SK-N-SH (cell line): ENCODE data around the gene OXA1L.

Experiments used
- CHD2 ChIP-seq: fragments of 150-350 bp; IDR thresholded peaks from 2 replicates; pipeline ENCODE4 v1.6.1; 2018; ENCODE audit warnings: low read length; ENCODE audit not compliant: partially characterized antibody
- ELF1 ChIP-seq: IDR thresholded peaks from 2 replicates; pipeline ENCODE4 v1.4.0; 2012
- EP300 ChIP-seq, 2 experiments: IDR thresholded peaks; 2 replicates each; pipeline versions ENCODE4 v1.4.0 to v1.6.1; 2012; ENCODE audit warnings: borderline replicate concordance in 1 of 2, low read depth in 1 of 2, low read length in 1 of 2
- FOXM1 ChIP-seq: IDR thresholded peaks from 2 replicates; pipeline ENCODE4 v1.4.0; 2012; ENCODE audit warnings: low read depth, mild to moderate bottlenecking
- MAX ChIP-seq: IDR thresholded peaks from 2 replicates; pipeline ENCODE4 v1.4.0; 2012; ENCODE audit warnings: low read depth
- POLR2AphosphoS5 ChIP-seq: IDR thresholded peaks from 2 replicates; pipeline ENCODE4 v1.6.1; 2012; ENCODE audit warnings: low read depth, low read length
- RAD21 ChIP-seq: IDR thresholded peaks from 2 replicates; pipeline ENCODE4 v1.6.1; 2012; ENCODE audit warnings: mild to moderate bottlenecking, low read length
- RXRA ChIP-seq: IDR thresholded peaks from 2 replicates; pipeline ENCODE4 v1.4.0; 2012; ENCODE audit warnings: low read depth, mild to moderate bottlenecking, borderline replicate concordance
- SMC3 ChIP-seq: IDR thresholded peaks from 2 replicates; pipeline ENCODE4 v1.6.1; 2012; ENCODE audit warnings: low read depth, low read length, improper control_type of control experiment
- TAF1 ChIP-seq: IDR thresholded peaks from 2 replicates; pipeline ENCODE4 v1.6.1; 2012; ENCODE audit warnings: low read depth, mild to moderate bottlenecking, low read length, moderate library complexity, borderline replicate concordance
- USF1 ChIP-seq: IDR thresholded peaks from 2 replicates; pipeline ENCODE4 v1.4.0; 2012; ENCODE audit warnings: low read depth, borderline replicate concordance
- TF ChIP-seq, protein P1 (sequence below): fragments of 150-350 bp; IDR thresholded peaks from 2 replicates; pipeline ENCODE4 v1.6.1; 2017; ENCODE audit warnings: antibody characterized with exemption, low read length, low read depth, borderline replicate concordance
- TF ChIP-seq, protein P2 (sequence below): fragments of 200-600 bp; sonication (generic); IDR thresholded peaks from 2 replicates; pipeline ENCODE4 v1.6.1; 2017; ENCODE audit warnings: antibody characterized with exemption, mild to moderate bottlenecking, moderate library complexity
- TF ChIP-seq, protein P3 (sequence below): IDR thresholded peaks from 2 replicates; pipeline ENCODE4 v1.6.1; 2012; ENCODE audit warnings: mild to moderate bottlenecking, low read depth, low read length, moderate library complexity

- no peak for TF ChIP-seq POLR2AphosphoS5
- TF ChIP-seq, protein P1, sequence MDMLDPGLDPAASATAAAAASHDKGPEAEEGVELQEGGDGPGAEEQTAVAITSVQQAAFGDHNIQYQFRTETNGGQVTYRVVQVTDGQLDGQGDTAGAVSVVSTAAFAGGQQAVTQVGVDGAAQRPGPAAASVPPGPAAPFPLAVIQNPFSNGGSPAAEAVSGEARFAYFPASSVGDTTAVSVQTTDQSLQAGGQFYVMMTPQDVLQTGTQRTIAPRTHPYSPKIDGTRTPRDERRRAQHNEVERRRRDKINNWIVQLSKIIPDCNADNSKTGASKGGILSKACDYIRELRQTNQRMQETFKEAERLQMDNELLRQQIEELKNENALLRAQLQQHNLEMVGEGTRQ = no peak
- TF ChIP-seq, protein P2, sequence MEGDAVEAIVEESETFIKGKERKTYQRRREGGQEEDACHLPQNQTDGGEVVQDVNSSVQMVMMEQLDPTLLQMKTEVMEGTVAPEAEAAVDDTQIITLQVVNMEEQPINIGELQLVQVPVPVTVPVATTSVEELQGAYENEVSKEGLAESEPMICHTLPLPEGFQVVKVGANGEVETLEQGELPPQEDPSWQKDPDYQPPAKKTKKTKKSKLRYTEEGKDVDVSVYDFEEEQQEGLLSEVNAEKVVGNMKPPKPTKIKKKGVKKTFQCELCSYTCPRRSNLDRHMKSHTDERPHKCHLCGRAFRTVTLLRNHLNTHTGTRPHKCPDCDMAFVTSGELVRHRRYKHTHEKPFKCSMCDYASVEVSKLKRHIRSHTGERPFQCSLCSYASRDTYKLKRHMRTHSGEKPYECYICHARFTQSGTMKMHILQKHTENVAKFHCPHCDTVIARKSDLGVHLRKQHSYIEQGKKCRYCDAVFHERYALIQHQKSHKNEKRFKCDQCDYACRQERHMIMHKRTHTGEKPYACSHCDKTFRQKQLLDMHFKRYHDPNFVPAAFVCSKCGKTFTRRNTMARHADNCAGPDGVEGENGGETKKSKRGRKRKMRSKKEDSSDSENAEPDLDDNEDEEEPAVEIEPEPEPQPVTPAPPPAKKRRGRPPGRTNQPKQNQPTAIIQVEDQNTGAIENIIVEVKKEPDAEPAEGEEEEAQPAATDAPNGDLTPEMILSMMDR = no peak
- TF ChIP-seq, protein P3, sequence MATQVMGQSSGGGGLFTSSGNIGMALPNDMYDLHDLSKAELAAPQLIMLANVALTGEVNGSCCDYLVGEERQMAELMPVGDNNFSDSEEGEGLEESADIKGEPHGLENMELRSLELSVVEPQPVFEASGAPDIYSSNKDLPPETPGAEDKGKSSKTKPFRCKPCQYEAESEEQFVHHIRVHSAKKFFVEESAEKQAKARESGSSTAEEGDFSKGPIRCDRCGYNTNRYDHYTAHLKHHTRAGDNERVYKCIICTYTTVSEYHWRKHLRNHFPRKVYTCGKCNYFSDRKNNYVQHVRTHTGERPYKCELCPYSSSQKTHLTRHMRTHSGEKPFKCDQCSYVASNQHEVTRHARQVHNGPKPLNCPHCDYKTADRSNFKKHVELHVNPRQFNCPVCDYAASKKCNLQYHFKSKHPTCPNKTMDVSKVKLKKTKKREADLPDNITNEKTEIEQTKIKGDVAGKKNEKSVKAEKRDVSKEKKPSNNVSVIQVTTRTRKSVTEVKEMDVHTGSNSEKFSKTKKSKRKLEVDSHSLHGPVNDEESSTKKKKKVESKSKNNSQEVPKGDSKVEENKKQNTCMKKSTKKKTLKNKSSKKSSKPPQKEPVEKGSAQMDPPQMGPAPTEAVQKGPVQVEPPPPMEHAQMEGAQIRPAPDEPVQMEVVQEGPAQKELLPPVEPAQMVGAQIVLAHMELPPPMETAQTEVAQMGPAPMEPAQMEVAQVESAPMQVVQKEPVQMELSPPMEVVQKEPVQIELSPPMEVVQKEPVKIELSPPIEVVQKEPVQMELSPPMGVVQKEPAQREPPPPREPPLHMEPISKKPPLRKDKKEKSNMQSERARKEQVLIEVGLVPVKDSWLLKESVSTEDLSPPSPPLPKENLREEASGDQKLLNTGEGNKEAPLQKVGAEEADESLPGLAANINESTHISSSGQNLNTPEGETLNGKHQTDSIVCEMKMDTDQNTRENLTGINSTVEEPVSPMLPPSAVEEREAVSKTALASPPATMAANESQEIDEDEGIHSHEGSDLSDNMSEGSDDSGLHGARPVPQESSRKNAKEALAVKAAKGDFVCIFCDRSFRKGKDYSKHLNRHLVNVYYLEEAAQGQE = no peak
- no peak for TF ChIP-seq ELF1
- TF ChIP-seq EP300 (IDR thresholded peaks at IDR 0.05; ENCODE audit: borderline replicate concordance in 1 of 2, low read depth in 1 of 2, low read length in 1 of 2) = no peak
- TF ChIP-seq USF1 = no peak
- no peak for TF ChIP-seq TAF1
- TF ChIP-seq FOXM1 = no peak
- TF ChIP-seq RXRA = no peak
- no peak for TF ChIP-seq MAX
- TF ChIP-seq RAD21 = no peak
- no peak for TF ChIP-seq CHD2
- TF ChIP-seq SMC3 = no peak
Measured at GRCh38 chr14:22807432-22808087, 41.1 kb downstream of the OXA1L start.
